ENCODE data around the gene ABTB2.
"Not testable (repeated sequence)": the region's sequence is repeated elsewhere in the genome, so short reads cannot be mapped to it uniquely, and the experiment has no call there.

GRCh38 chr11:34218756-34219155 lies 139.1 kb downstream of the ABTB2 start:
- TF ChIP-seq NR2F1 (conservative IDR thresholded peaks at IDR 0.05); BCLAF1 (IDR thresholded peaks at IDR 0.05); SMC3 (IDR thresholded peaks at IDR 0.05; ENCODE audit: borderline replicate concordance, low read length); POLR2A (IDR thresholded peaks at IDR 0.05; ENCODE audit: low read depth, low read length); RCOR1 (conservative IDR thresholded peaks at IDR 0.05; ENCODE audit: low read depth, low read length); ZNF207 (IDR thresholded peaks at IDR 0.05; ENCODE audit: borderline replicate concordance); CHD4 (IDR thresholded peaks at IDR 0.05); BACH1 (IDR thresholded peaks at IDR 0.05; ENCODE audit: borderline replicate concordance); BCL11A (IDR thresholded peaks at IDR 0.05; ENCODE audit: low read depth, low read length); NR2C2 (IDR thresholded peaks at IDR 0.05; ENCODE audit: borderline replicate concordance, control insufficient read depth, insufficient read length, low read depth); GATAD2B (conservative IDR thresholded peaks at IDR 0.05; ENCODE audit: low read depth); EZH2 (IDR thresholded peaks at IDR 0.05; ENCODE audit: borderline replicate concordance, control insufficient read depth, low read depth, low read length): not testable (repeated sequence)
- TF ChIP-seq, protein P1, sequence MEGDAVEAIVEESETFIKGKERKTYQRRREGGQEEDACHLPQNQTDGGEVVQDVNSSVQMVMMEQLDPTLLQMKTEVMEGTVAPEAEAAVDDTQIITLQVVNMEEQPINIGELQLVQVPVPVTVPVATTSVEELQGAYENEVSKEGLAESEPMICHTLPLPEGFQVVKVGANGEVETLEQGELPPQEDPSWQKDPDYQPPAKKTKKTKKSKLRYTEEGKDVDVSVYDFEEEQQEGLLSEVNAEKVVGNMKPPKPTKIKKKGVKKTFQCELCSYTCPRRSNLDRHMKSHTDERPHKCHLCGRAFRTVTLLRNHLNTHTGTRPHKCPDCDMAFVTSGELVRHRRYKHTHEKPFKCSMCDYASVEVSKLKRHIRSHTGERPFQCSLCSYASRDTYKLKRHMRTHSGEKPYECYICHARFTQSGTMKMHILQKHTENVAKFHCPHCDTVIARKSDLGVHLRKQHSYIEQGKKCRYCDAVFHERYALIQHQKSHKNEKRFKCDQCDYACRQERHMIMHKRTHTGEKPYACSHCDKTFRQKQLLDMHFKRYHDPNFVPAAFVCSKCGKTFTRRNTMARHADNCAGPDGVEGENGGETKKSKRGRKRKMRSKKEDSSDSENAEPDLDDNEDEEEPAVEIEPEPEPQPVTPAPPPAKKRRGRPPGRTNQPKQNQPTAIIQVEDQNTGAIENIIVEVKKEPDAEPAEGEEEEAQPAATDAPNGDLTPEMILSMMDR (IDR thresholded peaks at IDR 0.05 in 2 of 3, conservative IDR thresholded peaks at IDR 0.05 in 1 of 3; ENCODE audit: control insufficient read depth in 2 of 3, extremely low read depth in 1 of 3, insufficient read depth in 1 of 3, low read depth in 3 of 3, low read length in 3 of 3) = not testable (repeated sequence)
- TF ChIP-seq, protein P2, sequence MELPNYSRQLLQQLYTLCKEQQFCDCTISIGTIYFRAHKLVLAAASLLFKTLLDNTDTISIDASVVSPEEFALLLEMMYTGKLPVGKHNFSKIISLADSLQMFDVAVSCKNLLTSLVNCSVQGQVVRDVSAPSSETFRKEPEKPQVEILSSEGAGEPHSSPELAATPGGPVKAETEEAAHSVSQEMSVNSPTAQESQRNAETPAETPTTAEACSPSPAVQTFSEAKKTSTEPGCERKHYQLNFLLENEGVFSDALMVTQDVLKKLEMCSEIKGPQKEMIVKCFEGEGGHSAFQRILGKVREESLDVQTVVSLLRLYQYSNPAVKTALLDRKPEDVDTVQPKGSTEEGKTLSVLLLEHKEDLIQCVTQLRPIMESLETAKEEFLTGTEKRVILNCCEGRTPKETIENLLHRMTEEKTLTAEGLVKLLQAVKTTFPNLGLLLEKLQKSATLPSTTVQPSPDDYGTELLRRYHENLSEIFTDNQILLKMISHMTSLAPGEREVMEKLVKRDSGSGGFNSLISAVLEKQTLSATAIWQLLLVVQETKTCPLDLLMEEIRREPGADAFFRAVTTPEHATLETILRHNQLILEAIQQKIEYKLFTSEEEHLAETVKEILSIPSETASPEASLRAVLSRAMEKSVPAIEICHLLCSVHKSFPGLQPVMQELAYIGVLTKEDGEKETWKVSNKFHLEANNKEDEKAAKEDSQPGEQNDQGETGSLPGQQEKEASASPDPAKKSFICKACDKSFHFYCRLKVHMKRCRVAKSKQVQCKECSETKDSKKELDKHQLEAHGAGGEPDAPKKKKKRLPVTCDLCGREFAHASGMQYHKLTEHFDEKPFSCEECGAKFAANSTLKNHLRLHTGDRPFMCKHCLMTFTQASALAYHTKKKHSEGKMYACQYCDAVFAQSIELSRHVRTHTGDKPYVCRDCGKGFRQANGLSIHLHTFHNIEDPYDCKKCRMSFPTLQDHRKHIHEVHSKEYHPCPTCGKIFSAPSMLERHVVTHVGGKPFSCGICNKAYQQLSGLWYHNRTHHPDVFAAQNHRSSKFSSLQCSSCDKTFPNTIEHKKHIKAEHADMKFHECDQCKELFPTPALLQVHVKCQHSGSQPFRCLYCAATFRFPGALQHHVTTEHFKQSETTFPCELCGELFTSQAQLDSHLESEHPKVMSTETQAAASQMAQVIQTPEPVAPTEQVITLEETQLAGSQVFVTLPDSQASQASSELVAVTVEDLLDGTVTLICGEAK (IDR thresholded peaks at IDR 0.05; ENCODE audit: borderline replicate concordance) = not testable (repeated sequence)
